Measurements from ENCODE around the gene GNPTAB. TPM values are rescaled to one million over a fixed set of nuclear protein-coding genes. Genes with fewer than 3 reads are reported as not detected.

Gene GNPTAB
- total RNA-seq, 1 donor from 2014 or later: 26.5 TPM

DNA sequence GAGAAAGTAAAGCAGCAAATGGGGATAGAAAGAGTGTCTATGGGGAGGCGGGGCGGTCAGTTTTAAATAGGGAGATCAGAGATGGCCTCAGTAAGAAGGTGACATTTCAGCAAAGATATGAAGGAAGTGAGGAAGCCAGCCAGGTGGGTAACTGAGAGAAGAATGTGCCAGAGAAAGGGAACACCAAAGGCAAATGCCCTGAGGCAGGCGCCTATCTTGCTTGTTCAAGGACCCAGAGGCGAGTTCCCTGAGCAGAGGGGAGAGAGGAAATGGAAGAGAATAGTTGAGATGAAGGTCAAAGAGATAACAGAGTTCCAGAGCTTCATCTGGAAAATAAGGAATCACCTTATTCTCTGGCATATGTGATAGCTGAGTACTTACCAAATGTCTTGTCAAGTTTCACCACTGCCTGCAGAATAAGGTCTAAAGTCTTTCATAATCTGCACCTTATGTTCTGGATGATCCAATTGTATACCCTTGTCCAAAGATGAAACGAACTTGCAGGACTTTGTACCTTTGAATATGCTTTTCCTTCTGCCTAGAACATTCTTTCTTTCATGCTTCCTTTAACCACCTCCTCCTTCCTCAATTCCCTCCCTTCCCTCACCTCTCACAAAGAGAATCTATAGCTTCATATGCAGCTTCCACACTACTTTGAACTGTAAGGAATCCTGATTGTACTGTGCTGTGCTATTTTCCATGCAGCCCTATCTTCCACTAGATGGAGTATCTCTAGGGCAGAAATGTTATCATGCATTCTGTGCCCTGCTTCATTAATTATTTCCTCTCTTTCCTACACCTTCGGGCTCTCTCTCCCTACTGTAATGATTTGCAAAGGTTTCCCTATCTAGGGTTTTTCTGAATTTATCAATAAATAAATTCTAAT, 38.5 kb downstream of the GNPTAB start:
- Histone ChIP-seq H3K4me3 (ENCODE audit: low read depth, low read length) (no peak overlapping the region), H3K36me3 (ENCODE audit: control insufficient read depth, insufficient read depth, low read length) (no peaks in the 10 kb centered on the region), H3K27me3 (ENCODE audit: control insufficient read depth, insufficient read depth, low read length) (no peaks in the 10 kb centered on the region)
- DNase-seq (ENCODE audit: low read depth): no peak
- TF ChIP-seq, protein P1, sequence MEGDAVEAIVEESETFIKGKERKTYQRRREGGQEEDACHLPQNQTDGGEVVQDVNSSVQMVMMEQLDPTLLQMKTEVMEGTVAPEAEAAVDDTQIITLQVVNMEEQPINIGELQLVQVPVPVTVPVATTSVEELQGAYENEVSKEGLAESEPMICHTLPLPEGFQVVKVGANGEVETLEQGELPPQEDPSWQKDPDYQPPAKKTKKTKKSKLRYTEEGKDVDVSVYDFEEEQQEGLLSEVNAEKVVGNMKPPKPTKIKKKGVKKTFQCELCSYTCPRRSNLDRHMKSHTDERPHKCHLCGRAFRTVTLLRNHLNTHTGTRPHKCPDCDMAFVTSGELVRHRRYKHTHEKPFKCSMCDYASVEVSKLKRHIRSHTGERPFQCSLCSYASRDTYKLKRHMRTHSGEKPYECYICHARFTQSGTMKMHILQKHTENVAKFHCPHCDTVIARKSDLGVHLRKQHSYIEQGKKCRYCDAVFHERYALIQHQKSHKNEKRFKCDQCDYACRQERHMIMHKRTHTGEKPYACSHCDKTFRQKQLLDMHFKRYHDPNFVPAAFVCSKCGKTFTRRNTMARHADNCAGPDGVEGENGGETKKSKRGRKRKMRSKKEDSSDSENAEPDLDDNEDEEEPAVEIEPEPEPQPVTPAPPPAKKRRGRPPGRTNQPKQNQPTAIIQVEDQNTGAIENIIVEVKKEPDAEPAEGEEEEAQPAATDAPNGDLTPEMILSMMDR (IDR thresholded peaks at IDR 0.05; ENCODE audit: insufficient read depth, low read length, poor library complexity, severe bottlenecking): peak; percentile 57

DNA sequence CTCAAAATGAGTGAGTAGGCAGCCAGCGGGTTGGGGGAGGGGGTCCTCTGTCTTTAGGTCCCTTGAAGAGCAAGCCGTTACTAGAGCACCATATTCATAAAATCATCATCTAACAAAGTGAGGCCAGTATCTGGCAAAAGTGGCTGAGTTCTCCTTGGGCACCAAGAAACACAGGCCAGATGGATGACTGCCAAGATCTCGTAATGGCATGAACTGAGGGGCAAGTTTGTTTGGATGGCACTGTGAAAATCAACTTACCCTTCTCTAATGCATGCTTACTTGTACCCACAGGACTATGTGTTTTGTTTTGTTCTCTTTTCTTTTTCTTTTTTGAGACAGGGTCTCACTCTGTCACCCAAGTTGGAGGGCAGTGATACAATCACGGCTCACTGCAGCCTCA, 41.6 kb downstream of the GNPTAB start:
- DNase-seq (ENCODE audit: low read depth): no peak

DNA sequence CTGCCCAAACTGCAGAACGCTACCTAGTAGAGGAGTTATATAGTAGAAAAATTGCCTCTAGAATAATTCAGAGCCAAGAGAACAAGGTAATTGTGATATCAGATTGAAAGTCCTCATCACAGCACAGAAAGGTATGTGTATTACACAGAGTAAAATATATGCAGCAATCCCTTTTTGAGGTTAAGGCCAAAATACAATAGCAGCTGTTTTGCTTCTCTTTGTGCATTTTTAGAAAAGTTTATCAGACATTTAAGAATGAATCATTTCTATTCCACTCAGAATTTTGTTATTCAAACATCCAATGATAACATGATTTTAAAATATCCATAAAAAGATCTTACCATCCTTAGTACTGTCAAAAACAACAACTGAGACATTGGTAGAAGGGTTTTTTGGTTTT, 45.1 kb downstream of the GNPTAB start:
- no peaks in the 10 kb centered on the region for H3K36me3 ChIP-seq (ENCODE audit: control insufficient read depth, insufficient read depth, low read length)
- TF ChIP-seq, protein P1 (IDR thresholded peaks at IDR 0.05; ENCODE audit: insufficient read depth, low read length, poor library complexity, severe bottlenecking): no peak
- no peaks in the 10 kb centered on the region for H3K27me3 ChIP-seq (ENCODE audit: control insufficient read depth, insufficient read depth, low read length)
- no peak overlapping the region for H3K4me3 ChIP-seq (ENCODE audit: low read depth, low read length)
- no peak for DNase-seq (ENCODE audit: low read depth)

More for the DNA sequence above, 41.6 kb downstream of the GNPTAB start:
- H3K36me3 ChIP-seq (ENCODE audit: control insufficient read depth, insufficient read depth, low read length): no peaks in the 10 kb centered on the region
- H3K4me3 ChIP-seq (ENCODE audit: low read depth, low read length): no peak overlapping the region
- H3K27me3 ChIP-seq (ENCODE audit: control insufficient read depth, insufficient read depth, low read length): no peaks in the 10 kb centered on the region
- TF ChIP-seq, protein P1 (IDR thresholded peaks at IDR 0.05; ENCODE audit: insufficient read depth, low read length, poor library complexity, severe bottlenecking): no peak

DNA sequence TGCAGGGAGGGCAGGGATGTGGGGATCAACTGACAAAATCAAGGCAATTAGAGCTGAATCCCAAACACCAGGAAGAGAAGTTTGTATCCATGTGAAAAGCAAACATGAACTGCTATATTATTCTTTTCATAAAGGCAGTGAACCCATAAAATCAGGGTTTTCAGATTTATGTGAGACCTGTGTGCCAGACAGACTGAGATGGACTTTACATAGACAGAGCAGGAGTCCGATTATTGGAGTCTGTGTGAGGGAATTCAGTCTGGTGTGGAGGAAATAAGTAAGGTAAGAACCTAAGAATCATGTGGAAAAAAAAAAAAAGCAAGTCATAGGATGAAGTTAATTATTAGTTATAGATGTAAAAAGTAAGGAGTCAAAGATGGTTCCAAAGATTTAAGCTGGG, 46.4 kb downstream of the GNPTAB start:
- TF ChIP-seq, protein P1 (IDR thresholded peaks at IDR 0.05; ENCODE audit: insufficient read depth, low read length, poor library complexity, severe bottlenecking): no peak
- Histone ChIP-seq H3K4me3 (ENCODE audit: low read depth, low read length) (no peak overlapping the region), H3K27me3 (ENCODE audit: control insufficient read depth, insufficient read depth, low read length) (no peaks in the 10 kb centered on the region), H3K36me3 (ENCODE audit: control insufficient read depth, insufficient read depth, low read length) (no peaks in the 10 kb centered on the region)
- DNase-seq (ENCODE audit: low read depth): no peak

DNA sequence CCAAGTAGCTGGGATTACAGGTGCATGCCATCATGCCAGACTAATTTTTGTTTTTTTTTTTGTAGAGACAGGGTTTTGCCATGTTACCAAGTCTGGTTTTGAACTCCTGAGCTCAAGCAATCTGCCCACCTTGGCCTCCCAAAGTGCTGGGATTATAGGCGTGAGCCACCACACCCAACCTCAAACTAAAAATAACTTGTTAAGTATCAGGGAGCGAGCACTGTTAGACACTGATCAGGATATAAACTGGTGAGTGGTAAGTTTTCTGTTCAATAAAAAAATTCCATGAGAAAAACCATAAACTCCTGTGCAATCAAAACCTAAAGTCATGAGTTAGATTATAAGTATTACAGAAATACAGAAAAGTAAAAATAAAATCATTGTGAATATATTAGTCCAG, 46.9 kb downstream of the GNPTAB start:
- Histone ChIP-seq H3K36me3 (ENCODE audit: control insufficient read depth, insufficient read depth, low read length) (no peaks in the 10 kb centered on the region), H3K27me3 (ENCODE audit: control insufficient read depth, insufficient read depth, low read length) (no peaks in the 10 kb centered on the region), H3K4me3 (ENCODE audit: low read depth, low read length) (no peak overlapping the region)
- TF ChIP-seq, protein P1 (IDR thresholded peaks at IDR 0.05; ENCODE audit: insufficient read depth, low read length, poor library complexity, severe bottlenecking): no peak
- DNase-seq (ENCODE audit: low read depth): no peak
